Panc1 (cell line): ENCODE results near the gene TAF4B. TPM values are rescaled to one million over a fixed set of nuclear protein-coding genes. Genes with fewer than 3 reads are reported as not detected.

Source experiments
- ATAC-seq: fragments of 200-7000 bp; cut with Tn5 transposase; 2 replicates; pipeline ENCODE4 v1.9.1; 2020; ENCODE audit warnings: mild to moderate bottlenecking, moderate library complexity
- BruUV-seq: library from RNA; stranded (reverse); fragments of 400-500 nt; replicated peaks from 2 replicates; lab custom pipeline; 2021; lab: Mats Ljungman, UMichigan
- CTCF ChIA-PET: fragments of 300-600 bp; sonication (Branson Sonifier 250); formaldehyde crosslinking; loops from one replicate; lab custom pipeline; 2022; ENCODE audit warnings: antibody characterized with exemption; lab: Charles Lee
- POLR2A ChIA-PET: fragments of 300-600 bp; sonication (Branson Sonifier 250); formaldehyde crosslinking; loops from one replicate; lab custom pipeline; 2022; ENCODE audit warnings: antibody characterized with exemption; lab: Charles Lee
- DNase-seq: peaks from one replicate; pipeline ENCODE4 v3.0.0-alpha.2; 2010; ENCODE audit warnings: low read depth, low spot score
- H3K27ac ChIP-seq: 2 replicates; pipeline ENCODE4 v1.5.1; 2011; ENCODE audit warnings: mild to moderate bottlenecking, low read length, inconsistent platforms
- H3K27me3 ChIP-seq: fragments of 200-500 bp; sonication (Bioruptor generic); 2 replicates; pipeline ENCODE4 v1.6.0; 2014; ENCODE audit warnings: low read length, inconsistent platforms; ENCODE audit not compliant: control insufficient read depth, insufficient read depth
- H3K36me3 ChIP-seq: fragments of 200-500 bp; sonication (Bioruptor generic); 2 replicates; pipeline ENCODE4 v1.5.1; 2014; ENCODE audit warnings: inconsistent platforms, mild to moderate bottlenecking, low read length, moderate library complexity; ENCODE audit not compliant: control insufficient read depth, insufficient read depth
- H3K4me1 ChIP-seq: 2 replicates; pipeline ENCODE4 v1.5.1; 2011; ENCODE audit warnings: inconsistent platforms, mild to moderate bottlenecking, low read length, moderate library complexity; ENCODE audit not compliant: control insufficient read depth, insufficient read depth
- H3K4me3 ChIP-seq, 2 experiments: 2 replicates each; pipeline ENCODE4 v1.5.1; 2011 to 2012; ENCODE audit warnings: low read depth in 2 of 2, low read length in 2 of 2, mild to moderate bottlenecking in 2 of 2, inconsistent platforms in 1 of 2, moderate library complexity in 1 of 2
- H3K9me3 ChIP-seq: fragments of 200-500 bp; sonication (Bioruptor generic); 2 replicates; pipeline ENCODE4 v1.5.1; 2014; ENCODE audit warnings: low read depth, mild to moderate bottlenecking, inconsistent platforms, low read length, moderate library complexity; ENCODE audit not compliant: control insufficient read depth, insufficient read depth
- POLR2AphosphoS5 ChIP-seq: IDR thresholded peaks from 2 replicates; pipeline ENCODE4 v1.6.1; 2012; ENCODE audit warnings: mild to moderate bottlenecking, low read depth, low read length, moderate library complexity
- SIN3A ChIP-seq: IDR thresholded peaks from 2 replicates; pipeline ENCODE4 v1.6.1; 2012; ENCODE audit warnings: low read depth, mild to moderate bottlenecking, low read length, moderate library complexity, borderline replicate concordance; ENCODE audit not compliant: insufficient read depth
- TCF7L2 ChIP-seq: IDR thresholded peaks from 2 replicates; pipeline ENCODE4 v1.6.1; 2011; ENCODE audit warnings: mild to moderate bottlenecking, low read depth, low read length, inconsistent platforms
- in situ Hi-C: cut with HindIII; loops from 2 replicates; pipeline ENCODE4 v1.10.0; 2016; ENCODE audit warnings: low sequenced_read_pairs, low pct_unique_long_range_greater_than_20kb
- intact Hi-C: fragments of 100-400 bp; cut with micrococcal nuclease; formaldehyde crosslinking; loops from one replicate; pipeline ENCODE4 v1.10.0; 2022; ENCODE audit not compliant: unreplicated experiment
- total RNA-seq: library from RNA; stranded (reverse); gene quantifications from one replicate; pipeline ENCODE4 v1.2.1, GENCODE V29; 2021; ENCODE audit not compliant: unreplicated experiment
- TF ChIP-seq, protein P1 (sequence below): fragments of 450-650 bp; IDR thresholded peaks from 2 replicates; pipeline ENCODE4 v1.5.1; 2017; ENCODE audit warnings: mild to moderate bottlenecking
- TF ChIP-seq, protein P2 (sequence below), 2 experiments: IDR thresholded peaks; 2 replicates each; pipeline ENCODE4 v1.6.1; 2011 to 2012; ENCODE audit warnings: low read depth in 2 of 2, control low read depth in 1 of 2, low read length in 1 of 2, mild to moderate bottlenecking in 1 of 2, moderate library complexity in 1 of 2; ENCODE audit not compliant: insufficient read depth in 1 of 2

The TAF4B gene
- total RNA-seq, 1 experiment from 2014 or later = 8.0 TPM

DNA sequence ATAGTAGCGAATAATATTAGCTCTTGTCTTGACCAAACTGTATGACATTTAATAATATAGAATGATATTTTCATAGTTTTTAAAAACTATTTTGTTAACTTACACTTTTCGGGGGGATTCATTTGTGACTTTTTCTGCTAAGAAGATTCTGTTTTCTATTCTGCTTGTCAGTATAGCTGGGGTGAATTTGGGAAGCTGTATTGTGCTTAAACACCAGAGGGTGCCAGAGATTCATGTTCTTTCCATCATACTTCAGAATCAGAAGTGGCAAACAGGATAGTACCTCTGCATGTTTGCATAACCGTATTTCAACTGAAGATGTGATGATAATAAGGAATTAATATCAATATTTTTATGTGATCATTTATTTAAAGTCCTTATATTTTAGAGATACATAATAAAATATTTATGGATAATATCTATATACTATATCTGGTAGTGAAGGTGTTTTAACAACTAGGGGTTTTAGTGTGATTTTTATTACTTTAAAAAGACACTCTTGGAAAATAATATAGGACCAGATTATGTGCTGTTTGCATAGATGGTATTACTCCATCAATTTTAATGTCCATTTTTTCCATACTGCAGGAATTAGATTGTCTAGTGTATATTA, 81.0 kb downstream of the TAF4B start:
- no peaks in the 10 kb centered on the region for H3K27me3 ChIP-seq
- DNase-seq (peak; percentile 30), ATAC-seq (peak; percentile 86)
- intact Hi-C loops (loop anchor here (5.0 to 10.0 kb wide), 3 partner anchors 240 to 695 kb away; partner anchors contain the start of gene KCTD1), in situ Hi-C loops (no loop called here)
- H3K36me3 ChIP-seq = no peaks in the 10 kb centered on the region
- no peak overlapping the region for H3K27ac ChIP-seq
- TF ChIP-seq, protein P1, sequence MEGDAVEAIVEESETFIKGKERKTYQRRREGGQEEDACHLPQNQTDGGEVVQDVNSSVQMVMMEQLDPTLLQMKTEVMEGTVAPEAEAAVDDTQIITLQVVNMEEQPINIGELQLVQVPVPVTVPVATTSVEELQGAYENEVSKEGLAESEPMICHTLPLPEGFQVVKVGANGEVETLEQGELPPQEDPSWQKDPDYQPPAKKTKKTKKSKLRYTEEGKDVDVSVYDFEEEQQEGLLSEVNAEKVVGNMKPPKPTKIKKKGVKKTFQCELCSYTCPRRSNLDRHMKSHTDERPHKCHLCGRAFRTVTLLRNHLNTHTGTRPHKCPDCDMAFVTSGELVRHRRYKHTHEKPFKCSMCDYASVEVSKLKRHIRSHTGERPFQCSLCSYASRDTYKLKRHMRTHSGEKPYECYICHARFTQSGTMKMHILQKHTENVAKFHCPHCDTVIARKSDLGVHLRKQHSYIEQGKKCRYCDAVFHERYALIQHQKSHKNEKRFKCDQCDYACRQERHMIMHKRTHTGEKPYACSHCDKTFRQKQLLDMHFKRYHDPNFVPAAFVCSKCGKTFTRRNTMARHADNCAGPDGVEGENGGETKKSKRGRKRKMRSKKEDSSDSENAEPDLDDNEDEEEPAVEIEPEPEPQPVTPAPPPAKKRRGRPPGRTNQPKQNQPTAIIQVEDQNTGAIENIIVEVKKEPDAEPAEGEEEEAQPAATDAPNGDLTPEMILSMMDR = peak; percentile 77; the same call in 1 of the 2 replicates
- TF ChIP-seq POLR2AphosphoS5 = no peak
- no TSS peak for BruUV-seq
- no peaks in the 10 kb centered on the region for H3K4me1 ChIP-seq
- ChIA-PET CTCF (interaction anchor here (0.5 to 1.3 kb wide), 4 partner anchors 77 to 347 kb away, joined by 3 to 5 read pairs (median 3); no protein-coding TSS in a partner anchor), POLR2A (interaction anchor here (0.6 kb wide), 1 partner anchor 80 kb away, joined by 15 read pairs; no protein-coding TSS in a partner anchor)
- no peak overlapping the region for H3K4me3 ChIP-seq
- H3K9me3 ChIP-seq = no peaks in the 10 kb centered on the region

DNA sequence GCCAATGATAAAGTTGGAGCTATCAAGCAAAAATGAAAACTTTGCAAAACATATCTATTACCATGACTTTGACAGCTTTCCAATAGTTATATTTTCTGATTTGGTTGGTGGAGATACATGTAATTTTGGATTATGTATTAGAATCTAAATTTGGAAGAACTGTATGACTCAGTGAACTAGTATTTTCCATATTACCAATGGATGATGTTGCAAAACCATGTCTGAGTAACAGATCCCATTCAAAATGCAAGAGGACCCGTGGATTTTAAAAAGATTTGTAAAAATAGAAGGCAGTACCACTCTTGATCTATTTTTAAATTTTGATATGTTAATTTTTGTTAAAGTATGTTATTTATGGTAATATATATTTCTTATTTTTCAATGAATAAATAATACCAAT, 83.0 kb downstream of the TAF4B start:
- ChIA-PET POLR2A (interaction anchor here (0.6 kb wide), 1 partner anchor 268 kb away, joined by 5 read pairs; no protein-coding TSS in a partner anchor), CTCF (interaction anchor here (0.7 kb wide), 1 partner anchor 484 kb away, joined by 4 read pairs; no protein-coding TSS in a partner anchor)
- Histone ChIP-seq H3K9me3 (no peaks in the 10 kb centered on the region), H3K27ac (no peak overlapping the region), H3K27me3 (no peaks in the 10 kb centered on the region), H3K4me1 (no peaks in the 10 kb centered on the region), H3K4me3 (no peak overlapping the region), H3K36me3 (no peaks in the 10 kb centered on the region)
- no TSS peak for BruUV-seq
- ATAC-seq (no peak), DNase-seq (no peak)
- TF ChIP-seq, protein P2, sequence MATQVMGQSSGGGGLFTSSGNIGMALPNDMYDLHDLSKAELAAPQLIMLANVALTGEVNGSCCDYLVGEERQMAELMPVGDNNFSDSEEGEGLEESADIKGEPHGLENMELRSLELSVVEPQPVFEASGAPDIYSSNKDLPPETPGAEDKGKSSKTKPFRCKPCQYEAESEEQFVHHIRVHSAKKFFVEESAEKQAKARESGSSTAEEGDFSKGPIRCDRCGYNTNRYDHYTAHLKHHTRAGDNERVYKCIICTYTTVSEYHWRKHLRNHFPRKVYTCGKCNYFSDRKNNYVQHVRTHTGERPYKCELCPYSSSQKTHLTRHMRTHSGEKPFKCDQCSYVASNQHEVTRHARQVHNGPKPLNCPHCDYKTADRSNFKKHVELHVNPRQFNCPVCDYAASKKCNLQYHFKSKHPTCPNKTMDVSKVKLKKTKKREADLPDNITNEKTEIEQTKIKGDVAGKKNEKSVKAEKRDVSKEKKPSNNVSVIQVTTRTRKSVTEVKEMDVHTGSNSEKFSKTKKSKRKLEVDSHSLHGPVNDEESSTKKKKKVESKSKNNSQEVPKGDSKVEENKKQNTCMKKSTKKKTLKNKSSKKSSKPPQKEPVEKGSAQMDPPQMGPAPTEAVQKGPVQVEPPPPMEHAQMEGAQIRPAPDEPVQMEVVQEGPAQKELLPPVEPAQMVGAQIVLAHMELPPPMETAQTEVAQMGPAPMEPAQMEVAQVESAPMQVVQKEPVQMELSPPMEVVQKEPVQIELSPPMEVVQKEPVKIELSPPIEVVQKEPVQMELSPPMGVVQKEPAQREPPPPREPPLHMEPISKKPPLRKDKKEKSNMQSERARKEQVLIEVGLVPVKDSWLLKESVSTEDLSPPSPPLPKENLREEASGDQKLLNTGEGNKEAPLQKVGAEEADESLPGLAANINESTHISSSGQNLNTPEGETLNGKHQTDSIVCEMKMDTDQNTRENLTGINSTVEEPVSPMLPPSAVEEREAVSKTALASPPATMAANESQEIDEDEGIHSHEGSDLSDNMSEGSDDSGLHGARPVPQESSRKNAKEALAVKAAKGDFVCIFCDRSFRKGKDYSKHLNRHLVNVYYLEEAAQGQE (IDR thresholded peaks at IDR 0.05; ENCODE audit: insufficient read depth in 1 of 2, low read depth in 2 of 2, low read length in 1 of 2) = no peak
- TF ChIP-seq POLR2AphosphoS5 (no peak), SIN3A (no peak), TCF7L2 (no peak)
- TF ChIP-seq, protein P1 = no peak
- intact Hi-C loops = loop anchor here (5.0 to 10.0 kb wide), 3 partner anchors 238 to 693 kb away; partner anchors contain the start of gene KCTD1
- in situ Hi-C loops = no loop called here
